GM18951 (cell line): ENCODE data around the gene SERPINA10.

ENCODE experiments used
- POLR2A ChIP-seq: IDR thresholded peaks from 4 replicates; pipeline ENCODE4 v1.6.1; 2011; ENCODE audit warnings: mild to moderate bottlenecking; ENCODE audit not compliant: insufficient read length, insufficient read depth; ENCODE audit errors: extremely low read depth
- in situ Hi-C: fragments of 300-500 bp; cut with MboI; formaldehyde crosslinking; loops from one replicate; pipeline ENCODE4 v1.12.0; 2022; ENCODE audit warnings: low sequenced_read_pairs, mixed read lengths, inconsistent platforms; ENCODE audit not compliant: unreplicated experiment

Gene SERPINA10, protein sequence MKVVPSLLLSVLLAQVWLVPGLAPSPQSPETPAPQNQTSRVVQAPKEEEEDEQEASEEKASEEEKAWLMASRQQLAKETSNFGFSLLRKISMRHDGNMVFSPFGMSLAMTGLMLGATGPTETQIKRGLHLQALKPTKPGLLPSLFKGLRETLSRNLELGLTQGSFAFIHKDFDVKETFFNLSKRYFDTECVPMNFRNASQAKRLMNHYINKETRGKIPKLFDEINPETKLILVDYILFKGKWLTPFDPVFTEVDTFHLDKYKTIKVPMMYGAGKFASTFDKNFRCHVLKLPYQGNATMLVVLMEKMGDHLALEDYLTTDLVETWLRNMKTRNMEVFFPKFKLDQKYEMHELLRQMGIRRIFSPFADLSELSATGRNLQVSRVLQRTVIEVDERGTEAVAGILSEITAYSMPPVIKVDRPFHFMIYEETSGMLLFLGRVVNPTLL

DNA sequence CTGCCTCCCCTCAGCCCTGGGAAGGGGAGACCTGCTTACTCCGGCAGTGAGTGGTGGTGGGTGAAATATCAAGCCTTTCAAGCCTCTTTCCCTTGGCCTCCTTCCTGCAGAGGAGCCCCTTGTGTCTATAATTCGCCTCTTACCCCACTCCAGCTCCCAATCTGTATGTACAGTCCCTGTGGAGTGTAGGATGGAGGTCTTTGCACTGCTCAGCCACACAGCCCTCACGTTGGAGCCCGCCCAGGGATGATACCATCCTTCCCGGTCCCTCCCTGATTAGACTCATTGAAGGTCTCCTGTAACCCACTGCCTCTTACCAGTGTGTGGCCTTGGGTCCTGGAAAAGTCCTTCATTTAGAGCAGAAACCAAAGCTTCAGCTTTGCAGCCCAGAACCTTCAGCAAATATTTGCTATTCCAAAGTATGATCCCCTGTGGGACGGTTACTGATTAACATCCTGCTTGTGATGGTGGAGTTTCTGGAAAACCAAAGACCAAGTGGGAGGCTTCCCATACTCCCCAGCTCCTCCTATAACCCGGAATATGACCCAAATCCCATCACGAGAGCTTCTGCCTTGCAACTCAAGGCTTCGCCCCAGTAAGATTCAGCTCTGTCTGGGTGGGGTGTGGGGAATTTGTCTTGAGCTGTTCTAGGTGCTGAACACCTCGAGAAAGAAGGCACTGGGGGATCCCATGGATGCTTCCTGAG is at the start of gene SERPINA10:
SERPINA10 (minus strand) TSS at position 397 of the 706 bp plus-strand sequence. CDS start 2,675 bp downstream, outside the sequence.
- in situ Hi-C loops, result no loop called here
- TF ChIP-seq POLR2A, result no peak

DNA sequence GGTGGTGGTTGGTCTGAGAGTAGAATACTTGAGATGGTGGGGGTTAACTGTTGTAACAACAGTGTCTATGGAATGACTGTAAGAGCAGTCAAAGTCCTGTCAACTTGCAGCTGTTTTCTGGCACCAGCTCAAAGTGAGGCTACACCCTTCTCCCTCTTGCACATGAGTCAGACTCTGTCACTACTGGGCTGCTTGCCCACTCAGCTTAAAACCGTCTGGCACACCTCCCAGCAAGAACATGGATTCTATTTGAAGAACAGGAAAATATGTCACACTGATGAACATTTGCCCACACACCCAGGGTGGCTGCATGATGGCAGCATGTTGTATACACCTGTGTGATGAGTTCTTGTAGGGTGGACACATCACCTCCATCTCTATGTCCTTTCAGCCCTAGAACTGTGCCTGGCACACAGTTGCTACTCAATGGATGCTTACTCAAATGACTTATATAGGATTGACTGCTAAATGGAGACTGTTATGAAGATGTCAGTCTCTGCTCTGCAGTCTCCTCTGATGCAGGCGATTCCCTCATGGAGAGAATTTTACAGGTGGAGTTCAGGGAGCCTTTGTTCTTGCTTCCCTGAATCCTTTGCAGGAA is 49.4 kb upstream of the SERPINA10 start:
- TF ChIP-seq POLR2A, result no peak
- in situ Hi-C loops, result no loop called here

DNA sequence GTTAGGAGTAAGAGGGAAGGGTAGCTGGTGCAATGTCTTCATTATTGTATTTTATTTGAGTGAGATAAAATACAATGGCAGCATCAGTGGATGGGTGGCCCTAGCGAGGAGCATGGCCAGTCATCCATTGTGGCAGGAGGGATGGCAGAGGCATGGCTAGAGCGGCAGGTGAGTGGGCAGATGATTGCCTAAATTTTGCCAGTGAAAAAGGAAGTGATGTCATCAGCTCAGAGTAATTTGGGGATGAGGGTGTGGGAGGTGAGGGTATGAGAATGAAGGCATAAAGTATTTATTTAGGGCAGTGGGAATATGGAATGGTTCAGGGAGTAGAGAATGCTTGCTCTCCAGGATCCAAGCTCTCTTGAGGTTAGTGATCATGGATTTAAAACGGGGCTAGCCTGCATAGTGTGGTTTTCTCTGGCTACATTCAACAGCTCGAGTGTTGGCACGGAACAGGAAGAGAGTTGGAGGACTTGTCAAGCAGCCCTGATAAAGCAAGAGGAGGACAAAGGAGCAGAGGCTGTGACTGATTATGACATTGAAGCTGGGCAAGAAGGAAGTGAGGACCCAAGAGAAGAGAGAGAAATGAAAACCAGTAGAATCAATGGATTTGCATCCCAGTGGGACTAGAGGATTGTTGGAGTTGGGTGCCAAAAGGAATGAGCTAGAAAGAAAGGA is 48.7 kb upstream of the SERPINA10 start:
- in situ Hi-C loops, result no loop called here
- TF ChIP-seq POLR2A, result no peak

DNA sequence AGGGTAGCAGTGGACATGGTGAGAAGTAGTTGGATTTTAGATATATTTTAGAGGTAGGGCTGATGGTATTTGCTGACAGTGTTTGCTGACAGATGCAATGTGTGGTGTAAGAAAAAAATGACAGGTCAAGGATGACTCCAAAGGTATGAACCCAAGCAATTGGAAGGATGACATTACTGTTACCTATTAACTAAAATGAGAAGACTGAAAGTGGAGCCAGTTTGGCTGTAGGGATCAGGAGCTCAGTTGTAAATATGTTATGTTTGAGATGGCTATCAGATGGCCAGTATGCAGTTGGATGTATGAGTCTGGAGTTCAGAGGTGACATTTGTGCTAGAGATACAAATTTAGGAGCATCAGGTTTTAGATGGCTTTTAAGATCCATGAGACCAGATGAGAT is 47.5 kb upstream of the SERPINA10 start:
- in situ Hi-C loops, result no loop called here
- TF ChIP-seq POLR2A, result no peak

DNA sequence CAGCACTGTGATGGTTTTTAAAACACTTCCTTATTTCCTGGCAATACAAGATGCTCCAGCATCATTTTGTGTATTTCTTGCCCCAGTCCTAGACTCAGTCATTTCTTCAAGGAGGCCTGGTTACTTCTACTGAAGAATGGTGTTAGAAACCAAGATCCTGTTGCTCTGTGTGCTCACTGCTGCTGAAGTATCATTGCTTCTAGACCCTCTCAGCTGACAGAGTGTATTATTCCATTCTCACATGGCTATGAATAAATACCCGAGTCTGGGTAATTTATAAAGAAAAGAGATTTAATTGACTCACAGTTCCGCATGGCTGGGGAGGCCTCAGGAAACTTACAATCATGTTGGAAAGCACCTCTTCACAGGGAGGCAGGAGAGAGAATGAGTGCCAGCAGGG is 45.0 kb upstream of the SERPINA10 start:
- no peak for TF ChIP-seq POLR2A

DNA sequence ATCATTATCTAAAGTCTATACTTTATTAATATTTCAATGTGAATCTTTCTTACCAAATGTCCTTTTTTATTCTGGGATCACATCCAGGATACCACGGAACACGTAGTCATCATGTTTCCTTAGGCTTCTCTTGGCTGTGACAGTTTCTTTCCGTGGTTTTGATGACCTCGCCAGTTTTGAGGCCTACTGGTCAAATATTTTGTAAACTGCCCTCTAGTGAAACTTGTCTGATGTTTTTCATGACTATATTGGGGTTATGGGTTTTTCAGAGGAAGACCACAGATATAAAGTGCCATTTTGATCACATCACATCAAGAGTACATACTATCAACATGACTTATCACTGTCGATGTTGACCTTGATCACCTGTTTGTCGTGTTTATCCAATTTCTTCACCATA is 44.2 kb upstream of the SERPINA10 start:
- no peak for TF ChIP-seq POLR2A
- in situ Hi-C loops, result no loop called here

More for the DNA sequence above, 45.0 kb upstream of the SERPINA10 start:
- in situ Hi-C loops, result no loop called here

DNA sequence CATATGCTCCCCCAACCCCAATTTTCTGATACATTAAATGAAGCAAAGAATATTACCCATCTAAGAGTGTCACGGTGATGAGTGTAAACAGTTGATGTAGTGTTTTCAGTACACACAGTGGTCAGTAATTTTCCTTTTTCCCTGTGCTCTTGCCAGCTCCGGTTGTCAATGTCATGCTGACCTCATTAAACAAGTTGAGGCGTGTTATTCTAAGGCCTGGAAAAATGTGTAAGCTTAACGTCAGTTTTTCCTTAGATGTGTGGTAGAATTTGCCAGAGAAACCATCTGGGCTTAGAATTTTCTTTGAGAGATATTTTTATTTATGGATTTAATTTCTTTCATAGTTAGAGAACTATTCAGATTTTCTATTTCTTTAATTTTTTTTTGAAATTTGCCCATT is 41.8 kb upstream of the SERPINA10 start:
- in situ Hi-C loops, result no loop called here
- no peak for TF ChIP-seq POLR2A

DNA sequence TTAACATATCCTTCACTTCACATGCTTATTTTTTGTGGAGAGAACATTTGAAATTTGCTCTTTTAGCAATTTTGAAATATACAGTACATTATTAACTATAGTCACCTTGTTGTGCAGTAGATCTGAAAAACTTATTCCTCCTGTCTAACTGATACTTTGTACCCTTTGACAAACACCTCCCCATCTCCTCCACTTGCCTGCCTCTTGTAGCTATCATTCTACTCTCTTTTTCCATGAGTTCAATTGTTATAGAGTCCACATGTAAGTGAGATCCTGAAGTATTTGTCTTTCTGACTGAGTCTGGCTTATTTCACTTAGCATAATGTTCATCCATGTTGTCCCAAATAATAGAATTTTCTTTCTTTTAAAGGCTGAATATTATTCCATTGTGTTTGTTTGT is 39.5 kb upstream of the SERPINA10 start:
- in situ Hi-C loops, result no loop called here
- no peak for TF ChIP-seq POLR2A

DNA sequence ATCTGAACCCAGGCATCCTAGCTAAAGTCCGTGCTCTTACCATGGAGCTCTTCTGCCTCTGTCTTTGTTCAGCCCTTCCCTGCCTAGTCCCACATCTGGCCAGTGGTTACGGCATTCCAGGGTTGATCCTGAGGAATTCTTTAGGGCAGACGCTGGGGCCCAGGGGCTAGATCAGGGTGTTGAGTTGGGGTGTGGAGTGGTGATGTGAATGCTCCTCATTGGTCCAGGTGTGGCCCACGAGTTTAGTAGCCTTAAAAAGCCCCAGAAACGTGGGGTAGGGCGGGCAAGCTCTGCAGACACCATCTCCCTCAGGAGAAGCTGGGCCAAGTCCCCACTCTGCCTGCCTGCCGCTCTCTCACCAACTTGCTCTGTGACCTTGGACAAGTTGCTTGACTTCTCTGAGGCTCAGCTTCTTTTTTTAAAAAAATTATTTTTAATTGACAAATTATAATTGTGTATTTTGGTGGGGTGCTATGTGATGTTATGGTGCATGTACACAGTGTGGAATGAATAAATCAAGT is 39.1 kb upstream of the SERPINA10 start:
- TF ChIP-seq POLR2A, result no peak

DNA sequence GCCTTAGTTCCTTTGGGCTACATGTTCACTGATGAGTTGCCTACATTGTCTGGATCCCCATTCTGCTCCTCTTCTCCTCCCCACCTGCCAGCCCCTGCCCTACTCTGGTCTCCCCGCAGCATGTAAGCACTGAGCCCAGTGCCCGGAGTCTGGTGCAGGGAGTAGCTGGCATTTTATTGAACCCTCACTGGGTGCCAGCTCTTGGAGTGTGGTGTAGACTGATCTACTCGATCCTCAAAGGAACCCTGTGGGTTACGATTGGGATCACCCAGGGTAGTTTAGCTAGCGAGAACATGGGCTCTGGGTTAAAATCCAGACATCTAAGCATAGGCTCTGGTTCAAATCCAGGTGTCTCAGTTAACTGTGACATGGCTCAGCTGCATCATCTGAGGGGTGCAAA is 38.4 kb upstream of the SERPINA10 start:
- TF ChIP-seq POLR2A, result no peak
- in situ Hi-C loops, result no loop called here

More for the DNA sequence above, 39.1 kb upstream of the SERPINA10 start:
- in situ Hi-C loops, result no loop called here

DNA sequence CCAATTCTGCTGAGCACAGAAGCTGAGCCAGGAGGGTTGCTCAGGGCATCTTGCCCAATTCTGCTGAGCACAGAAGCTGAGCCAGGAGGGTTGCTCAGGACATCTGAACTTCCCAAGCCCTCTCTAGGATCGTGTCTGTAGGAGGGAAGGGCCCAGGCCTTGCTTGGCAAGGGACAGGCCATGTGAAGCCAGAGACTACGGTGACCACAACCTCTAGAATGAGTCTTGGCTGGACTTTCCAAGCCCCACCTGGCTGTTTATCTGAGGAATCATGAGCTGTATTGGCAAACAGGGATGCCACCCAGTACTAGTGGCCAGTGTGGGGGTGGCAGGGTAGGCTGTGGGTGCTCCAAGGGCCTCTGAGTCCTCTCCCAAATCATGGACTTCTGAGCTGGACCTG is 37.8 kb upstream of the SERPINA10 start:
- in situ Hi-C loops, result no loop called here
- TF ChIP-seq POLR2A, result no peak

DNA sequence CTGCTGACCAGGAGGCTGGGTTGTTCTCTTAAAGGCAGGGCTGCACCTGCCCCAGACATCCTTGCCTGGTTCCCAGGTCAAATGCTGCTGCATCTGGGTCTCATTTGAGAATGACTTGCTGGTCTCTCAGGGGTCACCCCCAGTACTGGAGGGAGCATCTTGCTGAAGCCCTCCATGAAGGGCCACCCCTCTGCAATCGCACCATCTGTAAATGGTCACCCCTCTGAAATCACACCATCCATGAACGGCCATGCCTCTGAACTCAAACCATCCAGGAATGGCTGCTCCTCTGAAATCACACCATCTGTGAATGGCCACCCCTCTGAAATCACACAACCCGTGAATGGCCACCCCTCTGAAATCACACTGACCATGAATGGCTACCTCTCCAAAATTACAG is 37.4 kb upstream of the SERPINA10 start:
- TF ChIP-seq POLR2A, result no peak
- in situ Hi-C loops, result no loop called here

DNA sequence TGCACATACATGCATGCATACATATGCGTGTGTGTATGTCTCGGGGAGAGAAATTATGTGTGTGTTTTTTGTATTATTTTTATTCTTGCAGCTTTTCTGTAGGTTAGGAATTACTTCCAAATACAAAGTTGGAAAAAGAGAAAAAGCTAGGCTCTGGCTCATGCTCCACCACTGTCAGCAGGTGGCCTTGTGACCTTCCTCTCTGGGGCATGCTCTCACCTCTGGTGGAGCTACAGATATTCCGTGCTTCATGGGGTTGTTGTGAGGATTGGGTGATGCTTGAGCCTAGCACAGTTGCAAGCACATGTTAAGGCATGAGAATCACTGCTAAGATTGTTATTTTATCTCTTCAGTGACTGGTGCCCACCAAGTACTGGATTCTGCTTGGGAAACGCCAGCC is 36.8 kb upstream of the SERPINA10 start:
- in situ Hi-C loops, result no loop called here
- no peak for TF ChIP-seq POLR2A
